ENCODE results near the gene CDK5. TPM values are rescaled to one million over a fixed set of nuclear protein-coding genes. Genes with fewer than 3 reads are reported as not detected.
"Not testable (repeated sequence)": the region's sequence is repeated elsewhere in the genome, so short reads cannot be mapped to it uniquely, and the experiment has no call there.

CDK5 gene
- total RNA-seq, 1 experiment from 2014 or later = 23.5 TPM

DNA sequence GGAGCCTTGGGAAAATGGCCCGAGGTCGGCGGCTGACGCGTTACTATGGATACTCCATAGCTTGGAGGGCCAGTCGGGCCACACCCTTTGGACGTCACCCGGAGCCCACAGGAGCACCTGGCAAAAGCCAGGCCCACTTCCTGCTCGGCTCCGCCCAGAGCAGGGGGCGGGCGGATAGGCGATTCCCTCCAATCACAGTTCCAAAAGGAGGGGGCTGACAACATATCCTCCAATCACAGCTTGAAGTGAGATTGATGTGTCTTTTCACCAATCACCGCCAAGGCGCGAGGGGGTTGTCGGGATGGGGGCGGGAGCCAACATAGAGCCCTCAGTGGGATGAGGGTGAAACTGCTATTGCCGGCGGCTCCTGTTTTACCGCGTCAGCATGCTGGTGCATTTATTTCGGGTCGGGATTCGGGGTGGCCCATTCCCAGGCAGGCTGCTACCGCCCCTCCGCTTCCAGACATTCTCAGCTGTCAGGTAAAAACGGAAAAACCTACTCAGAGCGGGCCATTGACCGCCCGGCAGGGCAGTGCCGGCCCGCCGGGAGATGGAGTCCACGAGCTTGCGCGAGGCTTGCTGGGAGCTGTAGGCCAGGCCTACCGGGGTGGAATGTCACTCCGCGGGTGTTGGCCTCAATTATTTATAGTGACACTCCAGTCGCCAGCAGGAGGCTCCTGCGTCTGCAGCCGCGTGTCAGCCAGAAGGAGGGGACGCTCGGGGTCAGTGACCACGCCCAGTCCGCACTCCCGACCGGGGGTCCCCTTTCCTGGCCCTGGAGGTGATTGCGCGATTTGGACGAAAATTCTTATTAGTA lies 29.4 kb downstream of the CDK5 start, which contains the start of gene ABCB8:
ABCB8 (plus strand) TSS at position 320 of the 817 bp plus-strand sequence; CDS start at position 386, 66 bp downstream.
- TF ChIP-seq, protein P1, sequence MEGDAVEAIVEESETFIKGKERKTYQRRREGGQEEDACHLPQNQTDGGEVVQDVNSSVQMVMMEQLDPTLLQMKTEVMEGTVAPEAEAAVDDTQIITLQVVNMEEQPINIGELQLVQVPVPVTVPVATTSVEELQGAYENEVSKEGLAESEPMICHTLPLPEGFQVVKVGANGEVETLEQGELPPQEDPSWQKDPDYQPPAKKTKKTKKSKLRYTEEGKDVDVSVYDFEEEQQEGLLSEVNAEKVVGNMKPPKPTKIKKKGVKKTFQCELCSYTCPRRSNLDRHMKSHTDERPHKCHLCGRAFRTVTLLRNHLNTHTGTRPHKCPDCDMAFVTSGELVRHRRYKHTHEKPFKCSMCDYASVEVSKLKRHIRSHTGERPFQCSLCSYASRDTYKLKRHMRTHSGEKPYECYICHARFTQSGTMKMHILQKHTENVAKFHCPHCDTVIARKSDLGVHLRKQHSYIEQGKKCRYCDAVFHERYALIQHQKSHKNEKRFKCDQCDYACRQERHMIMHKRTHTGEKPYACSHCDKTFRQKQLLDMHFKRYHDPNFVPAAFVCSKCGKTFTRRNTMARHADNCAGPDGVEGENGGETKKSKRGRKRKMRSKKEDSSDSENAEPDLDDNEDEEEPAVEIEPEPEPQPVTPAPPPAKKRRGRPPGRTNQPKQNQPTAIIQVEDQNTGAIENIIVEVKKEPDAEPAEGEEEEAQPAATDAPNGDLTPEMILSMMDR (IDR thresholded peaks at IDR 0.05; ENCODE audit: unreplicated experiment) = peak; percentile 60
- TSS peak; percentile 84 for BruUV-seq (replicated peaks)
- Mint-ChIP-seq H3K27ac (ENCODE audit: unreplicated experiment) (peak within 1 kb of the TSS; percentile 94), H3K9me3 (ENCODE audit: low read depth, unreplicated experiment) (no peaks in the 10 kb centered on the region), H3K27me3 (ENCODE audit: unreplicated experiment) (no peaks in the 10 kb centered on the region), H3K4me3 (ENCODE audit: low read depth, unreplicated experiment) (peak within 1 kb of the TSS; percentile 82), H3K4me1 (ENCODE audit: low read depth, unreplicated experiment) (peaks cover 55% of the 10 kb centered on the region), H3K36me3 (ENCODE audit: insufficient read depth, unreplicated experiment) (peaks cover 20% of the 10 kb centered on the region)
- intact Hi-C loops (cut with micrococcal nuclease; ENCODE audit: unreplicated experiment) = loop anchor here (1.0 to 10.0 kb wide), 4 partner anchors 30 to 82 kb away; partner anchors contain the start of genes FASTK and TMUB1
- CTCF ChIA-PET = interaction anchor here (0.7 to 1.4 kb wide), 18 partner anchors 9 to 200 kb away, joined by 3 to 13 read pairs (median 4); partner anchors contain the start of genes CDK5, FASTK, NOS3 and TMUB1
- DNase-seq = peak; percentile 99

DNA sequence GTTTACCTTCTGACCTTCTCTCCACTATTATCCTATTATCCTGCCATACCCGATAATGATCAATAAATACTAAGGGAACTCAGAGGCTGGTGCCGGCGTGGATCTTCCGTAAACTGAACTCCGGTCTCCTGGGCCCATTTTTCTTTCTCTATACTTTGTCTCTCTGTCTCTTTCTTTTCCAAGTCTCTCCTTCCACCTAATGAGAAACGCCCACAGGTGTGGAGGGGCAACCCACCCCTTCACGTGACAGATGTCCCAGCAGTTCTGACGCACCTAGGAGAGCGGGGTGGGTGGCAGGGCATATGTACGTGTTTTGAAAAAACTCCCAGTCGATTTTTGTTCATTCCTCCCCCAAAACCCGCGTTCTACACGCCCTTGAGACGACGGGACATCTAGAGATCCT lies 30.0 kb downstream of the CDK5 start:
- H3K27me3 Mint-ChIP-seq (ENCODE audit: unreplicated experiment); DNase-seq; H3K9me3 Mint-ChIP-seq (ENCODE audit: low read depth, unreplicated experiment): not testable (repeated sequence)
- Mint-ChIP-seq H3K4me3 (ENCODE audit: low read depth, unreplicated experiment) (peak overlapping the region; percentile 82), H3K4me1 (ENCODE audit: low read depth, unreplicated experiment) (peaks cover 55% of the 10 kb centered on the region), H3K36me3 (ENCODE audit: insufficient read depth, unreplicated experiment) (peaks cover 26% of the 10 kb centered on the region), H3K27ac (ENCODE audit: unreplicated experiment) (peak overlapping the region; percentile 94)
- intact Hi-C loops (cut with micrococcal nuclease; ENCODE audit: unreplicated experiment) = loop anchor here (1.0 to 10.0 kb wide), 4 partner anchors 31 to 83 kb away; partner anchors contain the start of genes FASTK and TMUB1
- CTCF ChIA-PET = interaction anchor here (0.7 to 1.4 kb wide), 15 partner anchors 8 to 201 kb away, joined by 3 to 13 read pairs (median 4); partner anchors contain the start of genes CDK5, FASTK, NOS3 and TMUB1
- TSS peak; percentile 91 for BruUV-seq (replicated peaks)

DNA sequence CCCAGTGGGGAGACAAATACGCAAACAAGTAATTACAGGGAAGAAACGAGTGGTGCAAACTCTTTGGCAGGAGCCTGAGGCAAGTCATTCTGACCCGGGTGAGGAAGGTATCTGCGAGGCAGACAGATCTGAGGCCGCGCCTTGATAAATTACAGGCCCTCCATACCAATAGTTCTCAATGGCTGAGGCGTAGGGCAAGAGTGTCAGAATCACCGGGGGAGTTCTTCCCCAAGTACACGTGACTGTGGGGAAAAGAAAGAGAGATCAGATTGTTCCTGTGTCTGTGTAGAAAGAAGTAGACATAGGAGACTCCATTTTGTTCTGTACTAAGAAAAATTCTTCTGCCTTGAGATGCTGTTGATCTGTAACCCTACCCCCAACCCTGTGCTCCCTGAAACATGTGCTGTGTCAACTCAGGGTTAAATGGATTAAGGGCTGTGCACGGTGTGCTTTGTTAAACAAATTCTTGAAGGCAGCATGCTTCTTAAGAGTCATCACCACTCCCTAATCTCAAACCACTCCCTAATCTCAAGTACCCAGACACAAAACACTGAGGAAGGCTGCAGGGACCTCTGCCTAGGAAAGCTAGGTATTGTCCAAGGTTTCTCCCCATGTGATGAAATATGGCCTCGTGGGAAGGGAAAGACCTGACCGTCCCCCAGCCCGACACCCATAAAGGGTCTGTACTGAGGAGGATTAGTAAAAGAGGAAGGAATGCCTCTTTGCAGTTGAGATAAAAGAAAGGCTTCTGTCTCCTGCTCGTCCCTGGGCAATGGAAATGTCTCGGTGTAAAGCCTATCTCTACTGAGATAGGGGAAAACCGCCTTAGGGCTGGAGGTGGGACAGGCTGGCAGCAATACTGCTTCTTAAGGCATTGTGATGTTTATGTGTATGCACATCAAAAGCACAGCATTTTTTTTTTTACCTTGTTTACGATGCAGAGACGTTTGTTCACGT lies 30.6 kb downstream of the CDK5 start:
- CTCF ChIA-PET = interaction anchor here (0.7 to 1.4 kb wide), 5 partner anchors 8 to 61 kb away, joined by 3 to 13 read pairs (median 3); partner anchors contain the start of gene CDK5
- Mint-ChIP-seq H3K4me1 (ENCODE audit: low read depth, unreplicated experiment) (peaks cover 55% of the 10 kb centered on the region), H3K27ac (ENCODE audit: unreplicated experiment) (peak overlapping the region; percentile 94), H3K36me3 (ENCODE audit: insufficient read depth, unreplicated experiment) (peaks cover 25% of the 10 kb centered on the region), H3K4me3 (ENCODE audit: low read depth, unreplicated experiment) (peak overlapping the region; percentile 82)
- not testable (repeated sequence) for BruUV-seq (replicated peaks); DNase-seq; H3K27me3 Mint-ChIP-seq (ENCODE audit: unreplicated experiment); H3K9me3 Mint-ChIP-seq (ENCODE audit: low read depth, unreplicated experiment)
- intact Hi-C loops (cut with micrococcal nuclease; ENCODE audit: unreplicated experiment) = loop anchor here (5.0 to 10.0 kb wide), 2 partner anchors 55 to 62 kb away; partner anchors contain the start of genes FASTK and TMUB1

DNA sequence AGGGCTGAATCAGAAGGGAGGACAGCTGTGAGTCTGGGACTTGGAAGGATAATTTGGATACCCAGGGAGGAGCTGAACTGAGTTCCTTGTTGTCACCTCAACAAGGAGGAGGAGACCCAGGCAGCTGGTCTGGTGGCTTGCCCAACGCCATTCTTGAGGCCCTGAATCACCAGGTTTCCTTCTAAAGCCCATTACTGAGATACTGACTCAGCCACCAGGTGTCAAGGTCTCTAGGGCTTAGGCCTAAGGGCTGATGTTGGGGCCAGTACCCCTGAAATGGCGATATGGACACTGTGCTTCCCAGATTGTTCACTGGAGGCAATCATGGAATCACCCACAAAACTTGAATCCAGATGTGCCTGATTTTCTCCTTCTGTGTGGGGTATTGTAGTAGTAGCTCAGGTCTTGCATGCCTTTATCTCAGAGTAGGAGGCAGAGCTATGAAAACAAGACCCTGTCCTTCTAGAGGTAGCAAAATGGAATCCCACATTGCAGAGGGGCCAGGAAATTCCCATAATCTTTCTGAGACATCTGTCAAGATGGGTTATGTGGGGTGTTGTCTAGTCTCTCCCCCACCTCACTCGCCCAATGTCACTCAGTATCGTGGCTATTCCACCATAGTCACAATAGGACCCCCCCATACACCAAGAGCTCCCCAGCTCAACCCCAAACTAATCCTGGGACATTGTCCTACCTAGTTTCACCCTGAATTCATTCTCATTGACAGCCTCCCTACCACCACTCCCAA lies 31.6 kb downstream of the CDK5 start:
- BruUV-seq (replicated peaks) = no TSS peak
- Mint-ChIP-seq H3K9me3 (ENCODE audit: low read depth, unreplicated experiment) (no peaks in the 10 kb centered on the region), H3K36me3 (ENCODE audit: insufficient read depth, unreplicated experiment) (peaks cover 22% of the 10 kb centered on the region), H3K27me3 (ENCODE audit: unreplicated experiment) (peaks cover 9% of the 10 kb centered on the region), H3K4me1 (ENCODE audit: low read depth, unreplicated experiment) (peaks cover 55% of the 10 kb centered on the region), H3K4me3 (ENCODE audit: low read depth, unreplicated experiment) (no peak overlapping the region), H3K27ac (ENCODE audit: unreplicated experiment) (peak overlapping the region; percentile 94)
- intact Hi-C loops (cut with micrococcal nuclease; ENCODE audit: unreplicated experiment) = loop anchor here (5.0 to 10.0 kb wide), 2 partner anchors 56 to 61 kb away; partner anchors contain the start of genes FASTK and TMUB1
- CTCF ChIA-PET = no interaction called here
- DNase-seq = peak; percentile 28
- TF ChIP-seq, protein P1 (IDR thresholded peaks at IDR 0.05; ENCODE audit: unreplicated experiment) = no peak

Measured in Calu3 (cell line).